ENCODE results near the gene RPS17. TPM values are rescaled to one million over a fixed set of nuclear protein-coding genes. Genes with fewer than 3 reads are reported as not detected.
A peak's percentile ranks its signal among the peaks of the same experiment; 100 is the strongest.

RPS17 gene
- polyA plus RNA-seq, 3 donors, result 1,910 to 2,473 (median 2,133) TPM

DNA sequence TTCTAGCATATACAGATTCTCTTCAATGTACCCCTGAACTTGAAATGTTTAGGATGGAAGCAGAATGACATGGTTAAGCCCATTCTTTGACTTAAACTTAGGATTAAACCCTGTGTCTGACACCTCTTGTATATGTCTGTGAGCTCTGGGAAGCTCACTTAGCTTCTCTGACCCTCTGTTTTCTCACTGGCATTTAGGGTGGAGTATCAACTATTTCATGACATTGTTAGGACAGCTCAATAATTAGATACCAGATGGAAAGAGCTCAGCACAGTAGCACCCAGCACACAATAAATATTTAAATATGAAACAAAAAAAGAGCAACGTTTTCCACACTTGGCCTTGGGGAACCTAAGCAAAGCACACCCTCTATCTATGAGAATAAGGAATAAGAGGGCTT, 18.2 kb upstream of the RPS17 start:
- DNase-seq (ENCODE audit: extremely low read depth in 1 of 11, low read depth in 9 of 11, low spot score in 4 of 11), result no peak

DNA sequence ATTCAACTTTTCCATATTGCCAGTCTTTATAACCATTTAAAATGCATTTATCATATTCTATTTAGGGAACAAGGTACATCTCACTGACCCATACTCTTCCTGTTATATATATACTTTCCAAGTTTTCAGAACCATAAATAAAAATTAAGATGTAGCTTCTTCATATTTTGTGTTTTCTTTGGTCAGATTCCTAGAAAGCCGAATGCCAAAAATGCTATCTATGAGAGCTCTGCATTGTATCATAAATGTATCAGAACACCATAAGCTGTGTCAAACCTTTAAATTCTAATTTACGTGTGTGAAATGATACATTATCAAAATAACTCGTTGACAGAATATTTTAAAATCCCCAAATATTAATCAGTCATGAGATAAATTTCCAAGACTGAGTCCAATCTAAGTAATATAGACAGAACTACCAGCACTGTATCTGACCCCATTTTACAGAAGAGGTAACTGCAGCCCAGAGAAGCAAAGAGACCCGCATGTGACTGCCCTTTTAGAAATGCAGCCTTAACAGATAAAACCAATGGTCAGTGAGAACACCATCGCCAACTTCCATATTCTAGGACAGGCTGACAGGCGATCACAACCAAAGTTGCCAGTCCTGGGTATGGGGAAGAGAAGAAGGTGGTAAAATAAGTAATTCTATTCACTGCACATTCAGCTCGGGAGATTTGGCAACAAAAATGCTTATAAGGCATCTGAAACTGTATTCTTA, 16.2 kb upstream of the RPS17 start:
- DNase-seq (ENCODE audit: extremely low read depth in 1 of 11, low read depth in 9 of 11, low spot score in 4 of 11), result no peak

DNA sequence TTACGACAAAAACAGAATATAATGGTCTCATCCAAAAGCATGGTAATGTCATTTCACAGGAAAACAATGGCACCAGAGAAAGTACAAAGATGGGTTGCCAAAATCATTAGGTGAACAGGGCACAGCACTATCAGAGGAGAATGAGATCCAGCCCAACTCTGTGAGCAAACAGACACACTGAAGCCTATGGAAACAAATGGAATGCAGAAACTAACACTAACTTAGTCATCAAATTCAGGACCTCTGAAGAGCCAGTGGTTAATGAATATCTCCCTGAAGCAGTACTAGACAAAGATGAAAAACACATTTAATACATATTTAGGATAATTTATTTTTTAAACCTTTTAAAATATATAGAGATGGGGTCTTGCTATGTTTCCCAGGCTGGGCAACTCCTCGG, 14.6 kb upstream of the RPS17 start:
- DNase-seq (ENCODE audit: extremely low read depth in 1 of 11, low read depth in 9 of 11, low spot score in 4 of 11), result no peak

DNA sequence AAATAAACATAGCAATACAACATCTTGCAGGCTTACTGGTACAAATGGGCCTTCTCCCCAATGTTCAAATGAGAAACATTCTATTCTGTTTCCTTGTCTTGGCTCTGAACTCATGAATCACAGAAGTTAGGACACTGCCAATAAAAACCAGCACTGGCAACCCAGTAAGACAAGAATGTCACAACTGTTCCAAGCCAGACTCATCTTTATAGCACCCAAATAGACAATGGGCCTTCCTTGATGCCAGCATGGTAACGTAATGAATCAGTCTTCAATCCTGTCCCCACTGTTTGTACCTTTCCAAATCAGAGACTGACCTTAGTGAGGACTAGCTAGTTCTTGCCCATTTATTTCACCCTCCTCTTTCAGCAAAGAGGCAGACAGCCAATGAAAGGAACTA, 14.1 kb upstream of the RPS17 start:
- DNase-seq (ENCODE audit: extremely low read depth in 1 of 11, low read depth in 9 of 11, low spot score in 4 of 11), result no peak

DNA sequence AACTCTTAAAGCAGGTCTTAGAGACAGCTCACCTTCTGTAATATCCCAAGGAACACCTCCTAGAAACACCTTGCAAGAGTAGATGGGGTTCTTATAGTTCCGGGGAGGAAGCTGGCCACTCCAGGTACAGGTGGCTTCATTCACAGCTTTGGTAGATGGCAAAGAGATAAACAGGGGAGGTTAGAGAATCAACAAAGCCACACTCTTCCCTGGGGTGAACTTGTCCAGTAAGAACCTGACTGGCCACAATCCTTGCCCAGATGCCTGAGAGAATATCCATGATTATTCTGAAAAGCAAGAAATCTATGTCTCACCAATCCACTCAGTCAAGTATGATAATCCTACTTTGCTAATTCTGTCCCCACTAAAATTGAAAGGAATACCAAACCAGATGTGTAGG, 13.6 kb upstream of the RPS17 start:
- DNase-seq (ENCODE audit: extremely low read depth in 1 of 11, low read depth in 9 of 11, low spot score in 4 of 11), result no peak

DNA sequence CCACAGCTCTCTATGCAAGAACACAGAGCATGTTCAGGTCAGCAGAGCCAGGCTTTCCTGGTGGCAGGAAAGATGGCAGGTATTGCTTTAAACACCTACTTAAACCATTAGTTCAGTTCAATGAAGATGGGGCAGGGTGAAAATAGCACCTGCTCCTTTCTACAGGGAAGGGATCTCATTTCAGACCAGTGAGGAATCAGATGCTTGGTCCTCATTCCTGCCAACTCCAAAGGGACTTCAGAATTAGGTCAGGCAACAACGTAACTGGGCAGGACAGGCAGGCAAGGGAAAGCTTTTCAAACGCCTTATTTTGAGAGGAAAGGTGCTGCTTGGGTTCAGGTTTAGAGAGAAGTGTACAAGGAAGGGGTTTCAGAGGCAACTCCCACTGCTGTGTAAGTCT, 12.6 kb upstream of the RPS17 start:
- no peak for DNase-seq (ENCODE audit: extremely low read depth in 1 of 11, low read depth in 9 of 11, low spot score in 4 of 11)

DNA sequence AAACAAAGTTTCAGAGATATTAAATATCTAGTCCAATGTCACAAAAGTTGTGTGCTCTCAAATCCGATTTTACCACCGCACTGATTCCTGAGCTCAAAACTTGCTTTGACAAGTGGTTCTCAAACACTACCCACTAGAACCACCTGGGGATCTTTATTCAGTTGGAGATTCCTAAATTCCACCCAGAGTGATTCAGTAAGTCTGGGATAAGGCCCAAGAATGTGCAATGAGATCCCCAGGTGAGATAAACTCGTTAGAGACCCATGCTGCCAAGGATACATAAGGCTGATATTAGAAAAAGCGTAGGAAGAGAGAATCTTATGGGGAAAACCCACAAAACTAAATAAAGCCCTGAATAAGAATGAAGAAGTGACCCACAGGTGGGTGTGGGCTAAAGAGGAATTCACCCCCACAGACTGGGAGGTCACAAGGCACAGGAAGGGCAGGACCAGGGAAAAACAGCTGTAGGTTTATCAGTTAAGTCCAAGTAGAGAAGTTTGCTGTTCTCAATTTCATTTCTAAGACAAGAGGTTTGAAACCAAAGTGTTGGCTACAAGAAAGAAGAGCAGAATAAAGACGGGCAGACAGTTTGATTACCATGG, 11.5 kb upstream of the RPS17 start:
- no peak for DNase-seq (ENCODE audit: extremely low read depth in 1 of 11, low read depth in 9 of 11, low spot score in 4 of 11)

DNA sequence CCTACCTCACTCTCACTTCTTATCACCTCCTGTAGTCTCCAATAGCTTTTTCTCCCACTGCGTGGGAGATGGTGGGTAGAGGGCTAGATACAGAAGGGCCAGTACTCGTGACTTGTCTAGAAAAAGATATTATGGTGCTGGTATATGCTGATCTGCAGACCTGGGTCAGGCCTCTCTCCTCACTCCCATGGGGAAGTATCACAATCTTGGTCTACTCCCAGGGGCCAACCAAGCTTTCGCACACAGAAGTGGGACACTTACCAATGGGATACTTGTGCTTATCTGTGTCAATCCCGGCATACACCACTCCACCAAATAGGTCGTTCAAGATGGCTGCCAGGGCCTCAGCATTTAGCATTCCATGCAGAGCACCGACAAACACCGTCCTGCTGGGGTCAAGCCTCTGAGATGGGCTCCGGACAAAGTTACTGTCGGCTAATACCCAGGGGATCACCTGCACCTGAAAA, 9.0 kb upstream of the RPS17 start:
- DNase-seq (ENCODE audit: extremely low read depth in 1 of 11, low read depth in 9 of 11, low spot score in 4 of 11), result no peak

DNA sequence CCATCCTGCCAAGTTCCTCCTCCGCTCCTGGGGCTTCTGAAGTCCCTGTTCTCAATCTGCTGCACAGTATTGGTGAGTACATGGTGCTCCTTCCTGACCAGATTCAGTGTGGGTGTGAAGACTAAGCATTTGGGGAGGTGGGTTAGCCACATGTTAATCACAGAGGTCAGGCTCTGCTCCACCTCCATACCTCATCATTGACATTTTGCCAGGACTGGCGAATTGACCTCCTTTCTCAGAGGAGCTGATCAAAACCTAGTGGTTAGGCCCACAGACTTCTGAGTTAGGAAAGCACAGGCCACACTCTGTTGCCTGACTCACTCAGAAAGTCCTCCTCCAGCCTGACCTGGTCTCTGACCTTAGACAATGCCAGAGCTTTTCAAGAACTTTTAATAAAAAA, 8.4 kb upstream of the RPS17 start:
- no peak for DNase-seq (ENCODE audit: extremely low read depth in 1 of 11, low read depth in 9 of 11, low spot score in 4 of 11)

DNA sequence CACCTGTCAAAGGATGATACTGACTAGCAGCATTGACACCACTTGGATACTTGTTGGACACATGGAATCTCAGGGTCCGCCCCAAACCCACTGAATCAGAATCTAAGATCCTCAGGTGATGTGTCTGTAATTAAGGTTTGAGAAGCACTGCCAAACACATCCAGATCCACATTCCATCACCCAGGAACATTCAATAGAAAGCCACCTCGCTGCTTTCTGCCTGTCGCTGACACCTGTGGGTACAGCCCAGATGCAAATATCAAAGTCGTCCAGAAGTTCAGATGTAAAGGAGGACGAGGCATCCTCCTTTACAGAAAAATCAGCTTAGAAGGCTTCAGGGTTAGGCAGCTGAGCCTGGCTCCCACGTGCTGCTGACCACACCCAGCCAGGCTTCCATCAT, 5.2 kb upstream of the RPS17 start:
- DNase-seq (ENCODE audit: extremely low read depth in 1 of 11, low read depth in 9 of 11, low spot score in 4 of 11), result no peak

DNA sequence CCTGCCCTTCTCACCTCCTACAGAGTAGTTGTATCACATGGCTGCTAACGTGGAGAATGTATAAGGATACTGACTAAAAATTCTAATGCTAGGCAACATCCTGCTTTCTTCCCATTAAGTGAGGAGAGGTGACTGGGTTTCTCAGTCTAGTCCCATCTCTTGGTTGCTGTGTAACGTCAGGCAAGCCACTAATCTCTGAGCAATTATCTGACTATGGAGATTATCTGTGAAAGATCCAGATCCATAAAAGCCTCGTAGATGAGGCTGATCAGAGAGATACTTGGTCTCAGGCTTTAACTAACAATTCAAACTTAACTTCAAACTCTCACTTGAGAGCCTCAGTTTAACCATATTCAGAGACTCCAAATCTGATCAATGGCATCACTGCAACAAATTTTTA, 4.7 kb upstream of the RPS17 start:
- DNase-seq (ENCODE audit: extremely low read depth in 1 of 11, low read depth in 9 of 11, low spot score in 4 of 11), result no peak

DNA sequence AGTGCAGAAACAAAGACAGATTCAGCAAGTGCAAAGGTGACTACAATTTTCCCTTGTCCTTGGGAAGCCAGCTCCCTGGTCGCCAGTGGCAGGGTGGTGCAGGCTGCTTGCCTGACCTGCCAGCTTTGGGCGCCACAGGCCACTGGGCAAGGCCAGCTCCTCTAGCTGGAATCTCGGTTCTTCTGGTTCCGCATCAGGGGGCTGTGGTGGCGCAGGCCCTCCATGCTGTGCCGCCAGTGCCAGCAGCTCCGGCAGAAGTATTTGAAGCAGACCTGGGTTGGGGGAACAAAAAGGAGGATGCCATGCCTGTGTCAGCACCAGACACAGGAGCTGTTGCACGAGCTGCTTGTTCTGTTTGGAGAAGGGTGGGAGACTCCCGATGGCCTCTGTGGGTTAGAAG, 4.2 kb upstream of the RPS17 start:
- no peak for DNase-seq (ENCODE audit: extremely low read depth in 1 of 11, low read depth in 9 of 11, low spot score in 4 of 11)

DNA sequence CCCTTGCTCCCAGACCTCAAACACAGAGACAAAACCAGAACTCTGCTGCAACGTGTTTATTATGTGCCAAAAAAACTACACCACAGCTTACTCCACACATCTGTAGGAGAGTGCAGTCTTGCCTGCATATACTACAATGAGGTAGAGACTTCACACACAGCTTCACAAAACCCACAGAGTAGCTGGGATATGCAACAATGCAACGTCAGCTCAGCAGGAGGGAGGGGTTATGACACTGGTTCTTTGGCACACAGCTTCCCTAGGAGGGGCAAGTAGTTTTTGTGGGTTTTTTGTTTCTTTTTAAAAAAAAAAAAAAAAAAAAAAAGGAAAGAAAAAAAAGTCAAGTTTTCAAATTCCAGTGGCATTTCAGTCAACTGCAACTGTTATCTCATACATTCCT, 2.9 kb upstream of the RPS17 start:
- no peak for DNase-seq (ENCODE audit: extremely low read depth in 1 of 11, low read depth in 9 of 11, low spot score in 4 of 11)

DNA sequence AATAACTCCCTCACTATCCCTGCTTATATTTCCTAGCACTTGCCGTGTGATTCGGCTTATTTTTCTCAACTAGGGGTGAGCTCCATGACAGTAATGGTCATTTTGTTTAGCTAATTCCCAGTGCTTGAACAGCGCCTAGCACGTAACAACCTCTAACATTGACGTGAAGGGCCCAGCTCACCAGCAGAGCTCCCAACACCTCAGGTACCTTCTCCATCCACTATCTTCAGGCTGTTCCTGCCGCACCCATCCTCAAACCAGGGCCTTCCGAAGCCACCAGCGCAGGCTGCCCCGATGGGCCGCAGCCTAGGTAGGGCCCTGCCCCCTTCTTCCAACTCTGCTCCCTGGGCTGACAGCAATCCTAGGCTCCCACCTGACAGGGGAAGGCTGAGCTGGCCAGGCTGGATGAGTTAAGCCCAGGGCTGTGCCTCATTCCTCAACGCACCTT, 751 bp upstream of the RPS17 start:
- DNase-seq (ENCODE audit: extremely low read depth in 1 of 11, low read depth in 9 of 11, low spot score in 4 of 11), result peak in 1 of 11 donors; percentile 17

DNA sequence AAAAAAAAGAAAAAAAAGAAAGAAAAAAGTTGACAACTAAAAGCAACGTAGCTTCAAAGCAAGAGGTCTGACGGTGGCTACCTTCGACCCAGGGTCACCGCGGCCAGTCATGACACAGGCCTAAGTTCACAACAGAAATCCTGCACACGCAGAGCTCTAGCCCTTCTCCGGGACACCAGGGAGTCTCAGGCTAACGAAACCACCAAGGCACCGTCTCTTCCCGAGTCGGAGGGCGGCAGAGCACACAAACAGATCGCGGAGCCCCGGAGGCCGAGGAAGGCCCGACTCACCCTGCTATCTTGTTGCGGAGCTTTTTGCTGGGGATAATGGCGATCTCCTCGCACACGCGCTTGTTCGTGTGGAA, 584 bp downstream of the RPS17 start:
- peak in 1 of 11 donors; percentile 15 for DNase-seq (ENCODE audit: extremely low read depth in 1 of 11, low read depth in 9 of 11, low spot score in 4 of 11)

DNA sequence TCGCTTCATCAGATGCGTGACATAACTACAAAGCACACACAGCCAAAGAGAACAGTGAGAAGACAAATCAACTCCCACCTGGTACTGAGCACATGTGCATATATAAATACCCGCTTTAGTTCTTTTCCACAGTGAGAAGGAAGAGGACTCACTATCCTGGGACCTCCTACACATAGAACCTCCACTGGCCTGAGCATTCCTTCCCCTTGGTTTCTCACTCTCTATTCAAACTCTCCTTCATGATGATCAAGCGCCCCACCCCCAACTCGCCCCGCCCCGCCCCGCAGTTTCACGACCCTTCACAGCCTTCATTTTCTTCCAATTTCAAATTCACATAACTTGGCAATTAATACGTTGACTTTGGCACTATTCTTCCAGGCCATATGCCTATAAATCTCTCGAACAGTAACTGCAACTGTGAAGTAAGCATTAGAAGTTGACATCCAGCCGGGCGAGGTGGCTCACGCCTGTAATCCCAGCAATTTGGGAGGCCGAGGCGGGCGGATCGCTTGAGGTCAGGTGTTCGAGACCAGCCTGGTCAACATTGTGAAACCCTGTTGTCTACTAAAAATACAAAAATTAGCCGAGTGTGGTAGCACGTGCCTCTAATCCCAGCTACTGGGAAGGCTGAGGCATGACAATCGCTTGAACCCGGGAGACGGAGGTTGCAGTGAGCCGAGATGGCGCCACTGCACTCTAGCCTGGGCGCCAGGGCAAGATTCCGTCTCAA, 1.1 kb downstream of the RPS17 start:
- DNase-seq (ENCODE audit: extremely low read depth in 1 of 11, low read depth in 9 of 11, low spot score in 4 of 11), result no peak

DNA sequence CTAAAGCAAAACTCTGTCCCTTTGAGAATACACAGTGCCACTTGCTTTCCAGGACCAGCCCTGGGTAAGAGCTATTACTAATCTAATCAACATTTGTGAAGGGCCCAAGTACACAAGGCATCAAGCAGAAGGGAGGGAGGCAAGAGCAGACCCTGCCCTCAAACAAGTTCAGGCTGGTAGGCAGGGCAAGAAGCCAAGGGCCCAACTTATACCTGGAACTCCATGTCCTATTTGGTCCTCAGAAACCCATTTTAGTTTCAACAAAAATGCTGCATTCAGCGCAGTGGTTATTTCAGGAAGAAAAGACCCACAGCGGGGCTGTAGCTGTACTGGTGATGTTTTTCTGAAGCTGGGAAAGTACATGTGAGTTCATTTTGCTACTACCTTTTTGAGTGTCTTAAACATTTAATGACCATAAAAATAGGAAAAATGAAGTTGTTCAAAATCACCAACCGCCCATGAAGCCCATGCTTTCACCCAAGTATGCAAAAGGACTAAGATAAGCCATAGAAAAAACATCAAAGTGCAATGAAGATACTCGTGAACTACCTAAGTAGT, 2.8 kb downstream of the RPS17 start:
- no peak for DNase-seq (ENCODE audit: extremely low read depth in 1 of 11, low read depth in 9 of 11, low spot score in 4 of 11)

DNA sequence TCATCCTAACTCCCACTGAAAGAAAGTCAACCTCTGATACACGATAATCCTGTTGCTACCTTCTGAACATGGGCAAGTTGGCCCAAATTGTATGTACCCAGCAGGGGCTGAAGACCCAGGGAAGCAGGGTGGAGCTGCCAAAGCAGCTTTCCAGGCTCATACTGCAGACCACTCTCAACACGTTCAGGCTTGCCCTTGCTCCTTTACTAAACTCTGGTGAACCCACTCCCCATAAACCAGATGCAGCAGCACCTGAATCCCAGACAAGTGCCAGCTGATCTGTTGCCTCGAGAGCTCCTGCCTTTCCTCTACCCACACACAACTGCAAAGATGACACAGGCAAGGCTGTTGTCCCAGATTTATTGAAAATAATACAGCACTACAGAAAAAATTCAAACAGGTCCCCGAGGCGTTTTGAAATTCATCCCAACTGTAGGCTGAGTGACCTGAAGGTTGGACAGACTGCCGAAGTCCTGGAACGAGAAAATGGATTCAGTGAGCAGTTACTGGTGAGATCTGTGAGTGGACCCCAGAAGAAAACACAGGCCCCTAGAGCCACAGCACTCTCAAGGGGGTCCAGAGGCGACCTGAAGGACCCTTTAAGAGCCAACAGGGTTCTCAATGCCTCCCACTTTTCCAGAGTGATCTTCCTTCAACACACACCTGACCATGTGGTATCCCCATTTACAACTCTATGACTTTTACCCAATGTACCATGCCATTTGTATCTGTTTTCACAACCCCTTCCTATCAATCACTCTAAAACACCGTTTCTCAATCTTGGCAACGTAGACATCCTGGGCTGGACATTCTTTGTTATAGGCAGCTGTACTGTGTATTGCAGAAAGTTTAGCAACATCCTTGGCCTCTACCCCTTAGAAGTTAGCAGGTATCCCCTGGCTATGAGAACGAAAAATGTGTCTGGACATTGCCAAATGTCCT, 3.6 kb downstream of the RPS17 start:
- no peak for DNase-seq (ENCODE audit: extremely low read depth in 1 of 11, low read depth in 9 of 11, low spot score in 4 of 11)
